Hepatocyte (in vitro differentiated cells): Measurements from ENCODE around the gene ZER1. TPM values are rescaled to one million over a fixed set of nuclear protein-coding genes. Genes with fewer than 3 reads are reported as not detected.

ENCODE experiments used
- DNase-seq: peaks from one replicate; pipeline ENCODE4 v3.0.0-alpha.2; 2016; ENCODE audit warnings: low spot score
- H2AFZ ChIP-seq: fragments of 200-600 bp; sonication (generic); 2 replicates; pipeline ENCODE4 v1.6.0; 2016; ENCODE audit warnings: antibody characterized with exemption, mild to moderate bottlenecking
- H3K27ac ChIP-seq: fragments of 200-600 bp; sonication (generic); 2 replicates; pipeline ENCODE4 v1.5.1; 2016; ENCODE audit warnings: mild to moderate bottlenecking
- H3K27me3 ChIP-seq: fragments of 200-600 bp; sonication (generic); 2 replicates; pipeline ENCODE4 v1.6.1; 2016
- H3K36me3 ChIP-seq: fragments of 200-600 bp; sonication (generic); replicated peaks from 2 replicates; pipeline ENCODE4 v1.5.1; 2016; ENCODE audit warnings: low read depth; ENCODE audit not compliant: insufficient read depth
- H3K4me1 ChIP-seq: fragments of 200-600 bp; sonication (generic); 2 replicates; pipeline ENCODE4 v1.5.1; 2016; ENCODE audit warnings: mild to moderate bottlenecking, moderate library complexity; ENCODE audit not compliant: insufficient read depth
- H3K4me2 ChIP-seq: fragments of 200-600 bp; sonication (generic); 2 replicates; pipeline ENCODE4 v1.6.0; 2016
- H3K4me3 ChIP-seq: fragments of 200-600 bp; sonication (generic); 2 replicates; pipeline ENCODE4 v1.5.1; 2016; ENCODE audit warnings: mild to moderate bottlenecking
- H3K79me2 ChIP-seq: fragments of 200-600 bp; sonication (generic); 2 replicates; pipeline ENCODE4 v1.6.0; 2017; ENCODE audit warnings: mild to moderate bottlenecking
- H3K9me2 ChIP-seq: fragments of 200-600 bp; sonication (generic); replicated peaks from 2 replicates; pipeline ENCODE4 v1.6.0; 2017; ENCODE audit warnings: mild to moderate bottlenecking; ENCODE audit not compliant: insufficient read depth
- H3K9me3 ChIP-seq: fragments of 200-600 bp; sonication (generic); 2 replicates; pipeline ENCODE4 v1.5.1; 2016; ENCODE audit warnings: low read depth, mild to moderate bottlenecking
- H4K20me1 ChIP-seq: fragments of 200-600 bp; sonication (generic); 2 replicates; pipeline ENCODE4 v1.6.0; 2016; ENCODE audit warnings: mild to moderate bottlenecking; ENCODE audit not compliant: insufficient read depth, poor library complexity, severe bottlenecking
- EZH2 ChIP-seq: fragments of 200-600 bp; sonication (generic); IDR thresholded peaks from 2 replicates; pipeline ENCODE4 v1.6.1; 2016; ENCODE audit warnings: antibody characterized with exemption, mild to moderate bottlenecking, borderline replicate concordance
- EZH2phosphoT487 ChIP-seq: fragments of 200-600 bp; sonication (generic); IDR thresholded peaks from one replicate; pipeline ENCODE4 v1.6.1; 2018; ENCODE audit warnings: antibody characterized with exemption, mild to moderate bottlenecking, low read depth, moderate library complexity; ENCODE audit not compliant: unreplicated experiment, severe bottlenecking
- WGBS: methylation state at CpG from one replicate; pipeline ENCODE4 v1.1.6; 2016; ENCODE audit warnings: low lambda C conversion rate; ENCODE audit errors: missing lambda C conversion rate; 5-methylcytosine and 5-hydroxymethylcytosine counted together
- polyA plus RNA-seq: library from polyadenylated mRNA; unstranded; fragments of >200 nt; fragmentation: Nextera tagmentation; extraction: Ambion mirVana; gene quantifications from 2 replicates; pipeline ENCODE4 v1.2.1, GENCODE V29; 2016
- total RNA-seq: library from RNA; depleted of rRNA; stranded (reverse); fragments of >200 nt; gene quantifications from 2 replicates; pipeline ENCODE4 v1.2.3, GENCODE V29; 2014
- TF ChIP-seq, protein P1 (sequence below): fragments of 200-600 bp; sonication (generic); IDR thresholded peaks from 2 replicates; pipeline ENCODE4 v1.5.1; 2016; ENCODE audit warnings: antibody characterized with exemption, mild to moderate bottlenecking; ENCODE audit not compliant: poor library complexity

The ZER1 gene
- total and polyA plus RNA-seq, 2 experiments from 2014 or later, result 24.4 to 38.9 TPM

DNA sequence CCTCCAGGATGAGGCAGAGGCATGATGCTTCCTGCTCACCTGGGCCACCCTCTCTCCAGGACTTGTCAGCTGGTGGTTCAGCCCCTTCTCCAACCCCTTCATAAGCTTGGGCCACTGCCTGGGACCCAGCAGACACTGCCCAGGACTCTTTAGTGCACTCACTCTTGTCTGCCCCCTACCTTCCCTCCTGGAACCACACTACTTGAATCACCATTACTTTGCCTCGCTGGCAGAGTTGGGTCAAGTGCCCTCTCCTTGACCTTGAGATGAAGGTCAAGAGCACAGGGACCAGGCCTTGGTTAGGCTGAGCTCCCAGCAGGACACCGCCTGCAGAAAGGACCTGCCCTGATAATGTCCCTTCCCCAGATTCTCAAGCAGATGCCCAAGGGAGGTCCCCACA lies 38.1 kb upstream of the ZER1 start:
- Histone ChIP-seq H2AFZ (no peak overlapping the region), H3K4me3 (no peak overlapping the region), H3K4me2 (no peak overlapping the region), H3K9me3 (no peaks in the 10 kb centered on the region), H3K36me3 (no peaks in the 10 kb centered on the region), H3K27me3 (no peaks in the 10 kb centered on the region), H3K4me1 (no peaks in the 10 kb centered on the region), H3K9me2 (no peaks in the 10 kb centered on the region), H3K27ac (no peak overlapping the region), H4K20me1 (no peaks in the 10 kb centered on the region), H3K79me2 (no peaks in the 10 kb centered on the region)
- no peak for DNase-seq
- TF ChIP-seq EZH2 (no peak), EZH2phosphoT487 (no peak)
- TF ChIP-seq, protein P1, sequence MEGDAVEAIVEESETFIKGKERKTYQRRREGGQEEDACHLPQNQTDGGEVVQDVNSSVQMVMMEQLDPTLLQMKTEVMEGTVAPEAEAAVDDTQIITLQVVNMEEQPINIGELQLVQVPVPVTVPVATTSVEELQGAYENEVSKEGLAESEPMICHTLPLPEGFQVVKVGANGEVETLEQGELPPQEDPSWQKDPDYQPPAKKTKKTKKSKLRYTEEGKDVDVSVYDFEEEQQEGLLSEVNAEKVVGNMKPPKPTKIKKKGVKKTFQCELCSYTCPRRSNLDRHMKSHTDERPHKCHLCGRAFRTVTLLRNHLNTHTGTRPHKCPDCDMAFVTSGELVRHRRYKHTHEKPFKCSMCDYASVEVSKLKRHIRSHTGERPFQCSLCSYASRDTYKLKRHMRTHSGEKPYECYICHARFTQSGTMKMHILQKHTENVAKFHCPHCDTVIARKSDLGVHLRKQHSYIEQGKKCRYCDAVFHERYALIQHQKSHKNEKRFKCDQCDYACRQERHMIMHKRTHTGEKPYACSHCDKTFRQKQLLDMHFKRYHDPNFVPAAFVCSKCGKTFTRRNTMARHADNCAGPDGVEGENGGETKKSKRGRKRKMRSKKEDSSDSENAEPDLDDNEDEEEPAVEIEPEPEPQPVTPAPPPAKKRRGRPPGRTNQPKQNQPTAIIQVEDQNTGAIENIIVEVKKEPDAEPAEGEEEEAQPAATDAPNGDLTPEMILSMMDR, result no peak
- 70% methylated on average over 2 of the region's 2 CpGs for WGBS

DNA sequence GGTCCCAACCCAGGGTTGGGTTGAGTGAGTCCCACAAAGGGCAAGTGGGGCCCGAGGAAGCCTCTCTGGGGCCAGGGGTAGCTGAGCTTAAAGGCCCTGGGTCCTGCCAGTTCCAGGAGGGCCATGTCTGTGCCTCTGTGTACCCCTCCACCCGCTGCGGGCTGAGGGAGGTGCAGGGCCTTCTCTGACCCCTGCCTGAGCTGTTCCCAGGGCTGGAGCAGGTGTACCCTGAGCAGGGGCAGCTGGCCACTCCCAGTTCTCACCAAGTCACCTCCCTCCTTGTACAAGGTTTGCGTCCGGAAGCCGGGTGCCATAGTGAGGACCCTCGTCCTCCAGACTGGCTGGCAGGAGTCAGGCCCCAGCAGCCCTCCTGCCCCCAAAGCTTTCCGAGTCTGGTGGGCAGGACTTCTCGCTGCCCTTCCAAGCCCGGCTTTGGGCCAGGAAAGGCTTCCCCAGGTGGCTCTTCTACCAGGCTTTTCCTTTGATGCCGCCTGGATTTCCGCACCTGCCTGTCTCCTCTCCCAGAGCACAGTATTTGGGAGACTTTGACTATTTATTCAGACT lies 37.4 kb upstream of the ZER1 start:
- 97% methylated on average over 11 of the region's 12 CpGs for WGBS
- H3K4me2 ChIP-seq, result no peak overlapping the region
- no peaks in the 10 kb centered on the region for H3K4me1 ChIP-seq
- TF ChIP-seq, protein P1, result no peak
- TF ChIP-seq EZH2phosphoT487, result no peak
- TF ChIP-seq EZH2, result no peak
- no peak overlapping the region for H3K4me3 ChIP-seq
- no peaks in the 10 kb centered on the region for H3K79me2 ChIP-seq
- H3K9me2 ChIP-seq, result no peaks in the 10 kb centered on the region
- no peaks in the 10 kb centered on the region for H3K27me3 ChIP-seq
- no peaks in the 10 kb centered on the region for H3K9me3 ChIP-seq
- H4K20me1 ChIP-seq, result no peaks in the 10 kb centered on the region
- DNase-seq, result no peak
- no peak overlapping the region for H3K27ac ChIP-seq
- no peaks in the 10 kb centered on the region for H3K36me3 ChIP-seq
- no peak overlapping the region for H2AFZ ChIP-seq

GRCh38 chr9:128808543-128808942 lies 36.8 kb upstream of the ZER1 start:
- 80% methylated on average over 3 of the region's 3 CpGs for WGBS
- H3K9me2 ChIP-seq, result no peaks in the 10 kb centered on the region
- no peak overlapping the region for H2AFZ ChIP-seq
- H3K36me3 ChIP-seq, result no peaks in the 10 kb centered on the region
- no peaks in the 10 kb centered on the region for H3K4me1 ChIP-seq
- no peaks in the 10 kb centered on the region for H4K20me1 ChIP-seq
- H3K27me3 ChIP-seq, result no peaks in the 10 kb centered on the region
- DNase-seq, result no peak
- H3K27ac ChIP-seq, result no peak overlapping the region
- no peak overlapping the region for H3K4me3 ChIP-seq
- H3K9me3 ChIP-seq, result no peaks in the 10 kb centered on the region
- H3K4me2 ChIP-seq, result no peak overlapping the region
- no peak for TF ChIP-seq EZH2
- no peak for TF ChIP-seq EZH2phosphoT487
- TF ChIP-seq, protein P1, result no peak
- H3K79me2 ChIP-seq, result no peaks in the 10 kb centered on the region
